H1 (cell line): ENCODE data around the gene CDON. TPM values are rescaled to one million over a fixed set of nuclear protein-coding genes. Genes with fewer than 3 reads are reported as not detected.

ENCODE experiments used
- CTCF ChIA-PET: fragments of 300-600 bp; sonication (Branson Sonifier 250); formaldehyde crosslinking; loops from one replicate; lab custom pipeline; 2021; ENCODE audit not compliant: partially characterized antibody; lab: Charles Lee
- POLR2A ChIA-PET: fragments of 300-600 bp; sonication (Branson Sonifier 250); formaldehyde crosslinking; loops from one replicate; lab custom pipeline; 2021; ENCODE audit warnings: inconsistent platforms; ENCODE audit not compliant: partially characterized antibody; lab: Charles Lee
- DNase-seq, 2 experiments: peaks; one replicate each; pipeline versions ENCODE4 v3.0.0 to v3.0.0-alpha.2; 2010 to 2022; ENCODE audit warnings: low spot score in 2 of 2, low read depth in 1 of 2, mixed read lengths in 1 of 2
- FAIRE-seq: peaks from 2 replicates; lab custom pipeline; 2011; peaks lifted over from hg19 to GRCh38; lab: Jason Lieb, UNC
- H2AFZ ChIP-seq: 2 replicates; pipeline ENCODE4 v1.8.1; 2012; ENCODE audit warnings: low read length, inconsistent platforms
- H2AK5ac ChIP-seq: 2 replicates; pipeline ENCODE4 v1.6.1; 2013; ENCODE audit warnings: low read depth, low read length
- H2BK120ac ChIP-seq: replicated peaks from 2 replicates; pipeline ENCODE3; 2013; ENCODE audit warnings: low read depth, low read length, inconsistent platforms
- H2BK12ac ChIP-seq: 2 replicates; pipeline ENCODE4 v1.6.1; 2013; ENCODE audit warnings: low read depth, low read length
- H2BK15ac ChIP-seq: 2 replicates; pipeline ENCODE4 v1.6.1; 2013; ENCODE audit warnings: low read length
- H2BK20ac ChIP-seq: 2 replicates; pipeline ENCODE4 v1.6.1; 2013; ENCODE audit warnings: low read length
- H2BK5ac ChIP-seq: 2 replicates; pipeline ENCODE4 v1.6.1; 2013; ENCODE audit warnings: low read depth, low read length
- H3K14ac ChIP-seq: 2 replicates; pipeline ENCODE4 v1.6.1; 2013; ENCODE audit warnings: inconsistent platforms; ENCODE audit not compliant: insufficient read length
- H3K18ac ChIP-seq: 2 replicates; pipeline ENCODE4 v1.6.1; 2013; ENCODE audit warnings: low read length; ENCODE audit errors: extremely low read depth
- H3K23ac ChIP-seq: 2 replicates; pipeline ENCODE4 v1.6.1; 2013; ENCODE audit warnings: inconsistent platforms; ENCODE audit not compliant: insufficient read length
- H3K23me2 ChIP-seq: 2 replicates; pipeline ENCODE4 v1.6.1; 2013; ENCODE audit warnings: low read depth, low read length
- H3K27ac ChIP-seq: 2 replicates; pipeline ENCODE4 v1.6.1; 2011; ENCODE audit warnings: low read depth, low read length, inconsistent platforms
- H3K27me3 ChIP-seq, 4 experiments: replicated peaks in 1 of 4; 1 replicate in 1 of 4; 2 replicates in 3 of 4; pipeline versions ENCODE4 v1.6.1 to v1.8.1; 2011 to 2013; ENCODE audit warnings: low read length in 3 of 4, mild to moderate bottlenecking in 3 of 4, inconsistent platforms in 2 of 4, mixed read lengths in 2 of 4, moderate library complexity in 1 of 4; ENCODE audit not compliant: control insufficient read depth in 3 of 4, insufficient read depth in 3 of 4; ENCODE audit errors: extremely low read depth in 1 of 4
- H3K36me3 ChIP-seq, 4 experiments: 2 replicates each; pipeline versions ENCODE4 v1.6.1 to v1.8.1; 2011 to 2013; ENCODE audit warnings: mild to moderate bottlenecking in 4 of 4, low read length in 3 of 4, moderate library complexity in 2 of 4, control low read depth in 1 of 4, inconsistent platforms in 1 of 4; ENCODE audit not compliant: insufficient read depth in 4 of 4, control insufficient read depth in 2 of 4
- H3K4ac ChIP-seq: replicated peaks from 2 replicates; pipeline ENCODE3; 2013; ENCODE audit warnings: low read length, low read depth, mixed read lengths, inconsistent platforms; ENCODE audit not compliant: insufficient read length
- H3K4me1 ChIP-seq, 4 experiments: replicated peaks in 1 of 4; 1 replicate in 1 of 4; 2 replicates in 3 of 4; pipeline versions ENCODE4 v1.6.1 to v1.8.1; 2011 to 2013; ENCODE audit warnings: low read length in 3 of 4, inconsistent platforms in 2 of 4, mixed read lengths in 1 of 4; ENCODE audit not compliant: insufficient read depth in 4 of 4, control insufficient read depth in 3 of 4
- H3K4me2 ChIP-seq, 2 experiments: 2 replicates each; pipeline versions ENCODE4 v1.6.1 to v1.8.1; 2011 to 2013; ENCODE audit warnings: low read depth in 2 of 2, low read length in 2 of 2, control low read depth in 1 of 2, inconsistent platforms in 1 of 2, mild to moderate bottlenecking in 1 of 2; ENCODE audit not compliant: insufficient read depth in 1 of 2
- H3K4me3 ChIP-seq, 4 experiments: fragments of 200-600, 300-600 bp in 1 of 4; sonication (generic), shearing (Covaris generic), sonication (Bioruptor Twin) in 1 of 4; 2 replicates each; pipeline versions ENCODE4 v1.5.1 to v1.8.1; 2011 to 2016; ENCODE audit warnings: low read length in 4 of 4, low read depth in 3 of 4, control low read depth in 2 of 4, inconsistent platforms in 2 of 4, mild to moderate bottlenecking in 2 of 4, mixed read lengths in 1 of 4, moderate library complexity in 1 of 4; ENCODE audit not compliant: insufficient read depth in 2 of 4; ENCODE audit errors: extremely low read depth in 1 of 4
- H3K56ac ChIP-seq: replicated peaks from 2 replicates; pipeline ENCODE3; 2013; ENCODE audit warnings: low read depth, mild to moderate bottlenecking, mixed read lengths, low read length, inconsistent platforms; ENCODE audit not compliant: insufficient read length
- H3K79me1 ChIP-seq: 2 replicates; pipeline ENCODE4 v1.6.1; 2013; ENCODE audit warnings: low read depth, low read length, control low read depth
- H3K79me2 ChIP-seq, 2 experiments: 2 replicates each; pipeline versions ENCODE4 v1.6.1 to v1.8.1; 2012 to 2013; ENCODE audit warnings: low read length in 2 of 2, mild to moderate bottlenecking in 2 of 2, inconsistent platforms in 1 of 2; ENCODE audit not compliant: insufficient read depth in 2 of 2, control insufficient read depth in 1 of 2
- H3K9ac ChIP-seq, 4 experiments: replicated peaks in 1 of 4; 1 replicate in 1 of 4; 2 replicates in 3 of 4; pipeline versions ENCODE4 v1.6.1 to v1.8.1; 2011 to 2013; ENCODE audit warnings: low read depth in 3 of 4, low read length in 3 of 4, control low read depth in 2 of 4, mild to moderate bottlenecking in 2 of 4, moderate library complexity in 2 of 4, inconsistent platforms in 1 of 4; ENCODE audit errors: extremely low read depth in 1 of 4
- H3K9me3 ChIP-seq, 2 experiments: 2 replicates each; pipeline versions ENCODE4 v1.6.1 to v1.8.1; 2012 to 2013; ENCODE audit warnings: mild to moderate bottlenecking in 2 of 2, moderate library complexity in 2 of 2, control low read depth in 1 of 2, inconsistent platforms in 1 of 2, low read depth in 1 of 2, low read length in 1 of 2, mixed read lengths in 1 of 2; ENCODE audit not compliant: insufficient read depth in 2 of 2
- H4K20me1 ChIP-seq, 2 experiments: replicated peaks in 1 of 2; 2 replicates each; pipeline versions ENCODE3 to v1.8.1; 2011 to 2013; ENCODE audit warnings: inconsistent platforms in 2 of 2, low read length in 2 of 2, mild to moderate bottlenecking in 1 of 2; ENCODE audit not compliant: insufficient read depth in 2 of 2, control insufficient read depth in 1 of 2
- H4K5ac ChIP-seq: 2 replicates; pipeline ENCODE4 v1.6.1; 2013; ENCODE audit warnings: low read length, low read depth, mixed read lengths, inconsistent platforms; ENCODE audit not compliant: insufficient read length
- H4K8ac ChIP-seq: 2 replicates; pipeline ENCODE4 v1.8.0; 2013; ENCODE audit warnings: mild to moderate bottlenecking, moderate library complexity, low read length, inconsistent platforms; ENCODE audit not compliant: insufficient read depth; ENCODE audit errors: extremely low read depth
- H4K91ac ChIP-seq: replicated peaks from 2 replicates; pipeline ENCODE3; 2013; ENCODE audit warnings: low read length, mixed read lengths, inconsistent platforms; ENCODE audit not compliant: insufficient read length
- BCL11A ChIP-seq, 2 experiments: IDR thresholded peaks; one replicate each; pipeline ENCODE4 v1.6.1; 2011; ENCODE audit warnings: low read depth in 2 of 2, low read length in 2 of 2, mild to moderate bottlenecking in 2 of 2
- EP300 ChIP-seq, 2 experiments: IDR thresholded peaks; 1 replicate in 1 of 2; 2 replicates in 1 of 2; pipeline ENCODE4 v1.6.1; 2011 to 2012; ENCODE audit warnings: low read depth in 2 of 2, low read length in 2 of 2, mild to moderate bottlenecking in 2 of 2, borderline replicate concordance in 1 of 2, inconsistent platforms in 1 of 2, moderate library complexity in 1 of 2
- HDAC2 ChIP-seq, 2 experiments: fragments of 300-600 bp in 1 of 2; sonication (generic) in 1 of 2; IDR thresholded peaks; 2 replicates each; pipeline ENCODE4 v1.6.1; 2011 to 2012; ENCODE audit warnings: low read depth in 2 of 2, low read length in 2 of 2, mild to moderate bottlenecking in 2 of 2, moderate library complexity in 2 of 2, borderline replicate concordance in 1 of 2, inconsistent platforms in 1 of 2
- JUN ChIP-seq: IDR thresholded peaks from 2 replicates; pipeline ENCODE4 v1.6.1; 2011; ENCODE audit warnings: low read depth, mild to moderate bottlenecking, improper control_type of control experiment, low read length
- MAFK ChIP-seq: IDR thresholded peaks from 2 replicates; pipeline ENCODE4 v1.6.1; 2012; ENCODE audit warnings: low read depth, mild to moderate bottlenecking, improper control_type of control experiment, low read length
- NANOG ChIP-seq: IDR thresholded peaks from 2 replicates; pipeline ENCODE4 v1.6.1; 2011; ENCODE audit warnings: low read length, low read depth, mild to moderate bottlenecking, inconsistent platforms; ENCODE audit not compliant: insufficient read depth, poor library complexity, severe bottlenecking
- POLR2AphosphoS5 ChIP-seq: IDR thresholded peaks from 2 replicates; pipeline ENCODE4 v1.6.1; 2011; ENCODE audit warnings: low read depth, low read length
- RAD21 ChIP-seq, 2 experiments: IDR thresholded peaks in 1 of 2; conservative IDR thresholded peaks in 1 of 2; 2 replicates each; pipeline ENCODE4 v1.6.1; 2011; ENCODE audit warnings: low read depth in 2 of 2, low read length in 2 of 2, improper control_type of control experiment in 1 of 2, inconsistent platforms in 1 of 2, mild to moderate bottlenecking in 1 of 2, moderate library complexity in 1 of 2
- RXRA ChIP-seq: IDR thresholded peaks from 2 replicates; pipeline ENCODE4 v1.6.1; 2011; ENCODE audit warnings: low read depth, mild to moderate bottlenecking, low read length, moderate library complexity; ENCODE audit not compliant: insufficient read depth
- SIN3A ChIP-seq, 2 experiments: IDR thresholded peaks in 1 of 2; conservative IDR thresholded peaks in 1 of 2; 2 replicates each; pipeline ENCODE4 v1.6.1; 2011 to 2012; ENCODE audit warnings: low read length in 2 of 2, improper control_type of control experiment in 1 of 2, low read depth in 1 of 2, mild to moderate bottlenecking in 1 of 2
- SIRT6 ChIP-seq: IDR thresholded peaks from one replicate; pipeline ENCODE4 v1.7.1; 2012; ENCODE audit warnings: low read length, inconsistent platforms
- SP4 ChIP-seq: IDR thresholded peaks from 2 replicates; pipeline ENCODE4 v1.6.1; 2012; ENCODE audit warnings: low read length, inconsistent platforms
- TCF12 ChIP-seq: IDR thresholded peaks from 2 replicates; pipeline ENCODE4 v1.6.1; 2011; ENCODE audit warnings: low read depth, mild to moderate bottlenecking, low read length
- WGBS, 2 experiments: shearing (Covaris generic) in 1 of 2; methylation state at CpG; one replicate each; pipeline versions ENCODE4 v1.1.6 to v1.1.7; 2013 to 2015; ENCODE audit warnings: low lambda C conversion rate in 2 of 2, mixed read lengths in 2 of 2, inconsistent platforms in 1 of 2, low coverage in 1 of 2, missing lambda C conversion rate in 1 of 2; ENCODE audit not compliant: insufficient replicate concordance in 2 of 2, insufficient coverage in 1 of 2, insufficient read length in 1 of 2; ENCODE audit errors: extremely low coverage in 1 of 2, missing lambda C conversion rate in 1 of 2; 5-methylcytosine and 5-hydroxymethylcytosine counted together
- polyA plus RNA-seq, 7 experiments: library from polyadenylated mRNA; depleted of rRNA in 3 of 7; stranded (reverse) in 5 of 7; unstranded in 2 of 7; fragments of >200 nt in 5 of 7; fragments of 200-250 nt in 2 of 7; gene quantifications; 1 replicate in 5 of 7; 2 replicates in 1 of 7; 4 replicates in 1 of 7; pipeline versions ENCODE4 v1.2.1 to v1.2.3, GENCODE V29; 2011 to 2013; ENCODE audit warnings: missing spikeins in 2 of 7, mixed read lengths in 2 of 7
- total RNA-seq: library from RNA; stranded (reverse); fragmentation: NEBNext Ultra II Directional; extraction: Animal tissue kit (Norgen Biotek cat#: 25700); gene quantifications from 2 replicates; pipeline ENCODE4 v1.2.1, GENCODE V29; 2021

CDON gene
- total and polyA plus RNA-seq, 2 of the 8 experiments (the other 6 are each of a cell fraction or from before 2014, with no cell fraction given), result 11.0 to 32.5 TPM

DNA sequence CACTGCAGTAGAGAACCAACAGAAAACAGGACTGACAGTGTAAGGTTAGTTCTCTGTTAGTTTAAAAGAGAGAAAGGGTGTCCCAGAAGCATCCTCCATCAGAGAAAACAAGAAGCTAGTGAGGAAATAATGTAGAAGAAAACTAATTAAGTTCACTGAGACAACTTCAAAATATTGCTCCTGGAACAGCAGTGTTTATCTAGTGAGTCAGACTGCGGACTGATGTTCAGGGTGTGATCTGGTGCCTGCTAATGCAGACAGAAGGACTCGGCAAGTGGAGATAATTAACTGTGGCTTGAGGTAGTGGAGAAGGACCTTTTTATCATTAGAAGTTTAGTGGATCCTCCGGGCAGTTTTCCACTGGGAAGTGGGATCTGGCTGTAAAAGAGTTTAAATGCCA is 55.4 kb downstream of the CDON start:
- Histone ChIP-seq H2BK20ac (no peak overlapping the region), H3K23ac (no peak overlapping the region), H3K18ac (no peak overlapping the region), H3K56ac (no peak overlapping the region), H3K27me3 (no peaks in the 10 kb centered on the region), H4K91ac (no peak overlapping the region), H3K23me2 (no peaks in the 10 kb centered on the region), H3K36me3 (peaks cover 0 to 19% (median 6%) of the 10 kb centered on the region in 4 experiments; a peak in 5 of 8 replicates), H3K14ac (no peak overlapping the region), H4K8ac (no peak overlapping the region), H3K4ac (no peak overlapping the region), H2AFZ (no peak overlapping the region), H3K4me2 (no peak overlapping the region), H2BK120ac (no peak overlapping the region), H3K9me3 (no peaks in the 10 kb centered on the region), H3K9ac (no peak overlapping the region), H4K5ac (no peak overlapping the region), H2BK15ac (no peak overlapping the region), H3K4me3 (no peak overlapping the region), H2AK5ac (no peak overlapping the region), H2BK5ac (no peak overlapping the region), H4K20me1 (no peaks in the 10 kb centered on the region), H3K79me2 (no peaks in the 10 kb centered on the region), H3K27ac (no peak overlapping the region), H3K79me1 (0 out of 2 replicates have a peak, but pooled peaks cover 2% of the 10 kb centered on the region), H3K4me1 (no peaks in the 10 kb centered on the region), H2BK12ac (no peak overlapping the region)
- DNase-seq, result no peak
- WGBS, 2 experiments, result 86% methylated on average over 3 of the region's 3 CpGs; no CpG with 5 or more reads in 1 of the 2 experiments
- CTCF ChIA-PET, result interaction anchor here (0.6 kb wide), 1 partner anchor 44 kb away, joined by 3 read pairs; no protein-coding TSS in a partner anchor
- POLR2A ChIA-PET, result no interaction called here
- FAIRE-seq, result no peak
- TF ChIP-seq HDAC2 (IDR thresholded peaks at IDR 0.05; ENCODE audit: borderline replicate concordance in 1 of 2, low read depth in 2 of 2, low read length in 2 of 2) (no peak), BCL11A (IDR thresholded peaks at IDR 0.05; ENCODE audit: low read depth in 2 of 2, low read length in 2 of 2) (no peak), RXRA (no peak), POLR2AphosphoS5 (no peak), SIN3A (conservative IDR thresholded peaks at IDR 0.05 in 1 of 2, IDR thresholded peaks at IDR 0.05 in 1 of 2; ENCODE audit: low read depth in 1 of 2, low read length in 2 of 2) (no peak), SP4 (no peak), RAD21 (IDR thresholded peaks at IDR 0.05 in 1 of 2, conservative IDR thresholded peaks at IDR 0.05 in 1 of 2; ENCODE audit: low read depth in 2 of 2, low read length in 2 of 2) (no peak), MAFK (no peak), SIRT6 (no peak), TCF12 (no peak), JUN (no peak), EP300 (IDR thresholded peaks at IDR 0.05; ENCODE audit: borderline replicate concordance in 1 of 2, low read depth in 2 of 2, low read length in 2 of 2) (no peak), NANOG (no peak)
